ENCODE results near the gene DNAH5.

Gene DNAH5

GRCh38 chr5:13771011-13771571 is 173.4 kb downstream of the DNAH5 start:
- no peaks in the 10 kb centered on the region for H3K36me3 ChIP-seq (ENCODE audit: insufficient read depth, low read length)
- WGBS = 92% methylated on average over 1 of the region's 1 CpG
- H3K9ac ChIP-seq (ENCODE audit: low read depth, low read length) = no peak overlapping the region
- H3K4me3 ChIP-seq (ENCODE audit: low read length) = no peak overlapping the region
- H3K9me3 ChIP-seq (ENCODE audit: insufficient read depth, low read depth, low read length) = no peaks in the 10 kb centered on the region
- H3K4me1 ChIP-seq (ENCODE audit: insufficient read depth, low read length) = no peaks in the 10 kb centered on the region
- no peaks in the 10 kb centered on the region for H3K27me3 ChIP-seq (ENCODE audit: insufficient read depth, low read length)
- H3K27ac ChIP-seq (ENCODE audit: low read depth, low read length) = no peak overlapping the region

DNA sequence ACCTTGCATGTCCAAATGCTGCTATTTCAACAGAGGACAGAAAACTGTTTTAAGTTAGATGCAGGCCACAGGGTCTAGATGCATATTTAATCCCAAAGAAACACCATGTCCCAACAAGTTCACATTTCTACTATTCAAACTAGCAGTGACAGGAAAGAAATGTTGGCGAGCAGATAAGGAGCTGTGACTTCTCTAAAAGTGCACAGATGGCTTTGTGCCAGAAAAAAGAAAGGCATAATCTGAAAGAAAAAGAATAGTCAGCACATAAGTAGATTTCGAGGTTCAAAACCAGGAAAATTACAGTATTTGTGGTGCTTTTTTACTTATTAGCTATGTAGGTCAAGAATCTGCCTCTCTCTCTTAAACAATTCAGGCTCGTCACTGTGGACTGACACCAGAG is 178.3 kb downstream of the DNAH5 start:
- Histone ChIP-seq H3K9ac (ENCODE audit: low read depth, low read length) (no peak overlapping the region), H3K36me3 (ENCODE audit: insufficient read depth, low read length) (no peaks in the 10 kb centered on the region), H3K4me3 (ENCODE audit: low read length) (no peak overlapping the region), H3K27me3 (ENCODE audit: insufficient read depth, low read length) (no peaks in the 10 kb centered on the region), H3K27ac (ENCODE audit: low read depth, low read length) (no peak overlapping the region), H3K9me3 (ENCODE audit: insufficient read depth, low read depth, low read length) (no peaks in the 10 kb centered on the region), H3K4me1 (ENCODE audit: insufficient read depth, low read length) (no peaks in the 10 kb centered on the region)
- 94% methylated on average over 3 of the region's 3 CpGs for WGBS

GRCh38 chr5:13763719-13764118 is 180.8 kb downstream of the DNAH5 start:
- no peaks in the 10 kb centered on the region for H3K27me3 ChIP-seq (ENCODE audit: insufficient read depth, low read length)
- H3K4me3 ChIP-seq (ENCODE audit: low read length) = no peak overlapping the region
- H3K9ac ChIP-seq (ENCODE audit: low read depth, low read length) = no peak overlapping the region
- H3K27ac ChIP-seq (ENCODE audit: low read depth, low read length) = no peak overlapping the region
- 93% methylated on average over 3 of the region's 3 CpGs for WGBS
- H3K36me3 ChIP-seq (ENCODE audit: insufficient read depth, low read length) = no peaks in the 10 kb centered on the region
- no peaks in the 10 kb centered on the region for H3K4me1 ChIP-seq (ENCODE audit: insufficient read depth, low read length)
- no peaks in the 10 kb centered on the region for H3K9me3 ChIP-seq (ENCODE audit: insufficient read depth, low read depth, low read length)

DNA sequence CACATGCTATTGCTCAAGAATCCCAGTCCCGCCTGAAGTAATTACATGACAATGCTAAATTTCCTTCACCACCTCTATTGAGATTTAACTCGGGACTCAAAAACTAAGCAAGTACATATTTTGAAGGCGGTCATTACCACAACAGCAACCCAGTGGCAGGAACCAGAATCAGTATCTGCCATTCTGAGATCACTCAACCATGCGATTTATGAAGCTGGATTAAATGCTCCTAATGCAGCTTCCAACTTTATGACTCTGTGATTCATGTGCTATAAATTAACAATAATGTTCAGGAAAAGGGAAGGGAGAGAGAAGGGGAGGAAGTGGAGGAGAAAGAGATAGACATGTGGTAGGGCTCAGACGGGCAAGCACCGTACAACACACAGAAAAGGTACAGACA is 194.7 kb downstream of the DNAH5 start:
- H3K27ac ChIP-seq (ENCODE audit: low read depth, low read length) = no peak overlapping the region
- H3K9me3 ChIP-seq (ENCODE audit: insufficient read depth, low read depth, low read length) = no peaks in the 10 kb centered on the region
- H3K4me1 ChIP-seq (ENCODE audit: insufficient read depth, low read length) = peaks cover 15% of the 10 kb centered on the region
- H3K9ac ChIP-seq (ENCODE audit: low read depth, low read length) = no peak overlapping the region
- no peaks in the 10 kb centered on the region for H3K27me3 ChIP-seq (ENCODE audit: insufficient read depth, low read length)
- WGBS = 75% methylated on average over 6 of the region's 6 CpGs
- no peak overlapping the region for H3K4me3 ChIP-seq (ENCODE audit: low read length)
- no peaks in the 10 kb centered on the region for H3K36me3 ChIP-seq (ENCODE audit: insufficient read depth, low read length)

- Histone ChIP-seq H3K4me1 (ENCODE audit: insufficient read depth, low read length) (peaks cover 15% of the 10 kb centered on the region), H3K9me3 (ENCODE audit: insufficient read depth, low read depth, low read length) (no peaks in the 10 kb centered on the region), H3K9ac (ENCODE audit: low read depth, low read length) (no peak overlapping the region), H3K27ac (ENCODE audit: low read depth, low read length) (no peak overlapping the region), H3K4me3 (ENCODE audit: low read length) (no peak overlapping the region), H3K36me3 (ENCODE audit: insufficient read depth, low read length) (no peaks in the 10 kb centered on the region), H3K27me3 (ENCODE audit: insufficient read depth, low read length) (no peaks in the 10 kb centered on the region)
These were observed 198.5 kb downstream of the DNAH5 start for GRCh38 chr5:13746026-13746425.

DNA sequence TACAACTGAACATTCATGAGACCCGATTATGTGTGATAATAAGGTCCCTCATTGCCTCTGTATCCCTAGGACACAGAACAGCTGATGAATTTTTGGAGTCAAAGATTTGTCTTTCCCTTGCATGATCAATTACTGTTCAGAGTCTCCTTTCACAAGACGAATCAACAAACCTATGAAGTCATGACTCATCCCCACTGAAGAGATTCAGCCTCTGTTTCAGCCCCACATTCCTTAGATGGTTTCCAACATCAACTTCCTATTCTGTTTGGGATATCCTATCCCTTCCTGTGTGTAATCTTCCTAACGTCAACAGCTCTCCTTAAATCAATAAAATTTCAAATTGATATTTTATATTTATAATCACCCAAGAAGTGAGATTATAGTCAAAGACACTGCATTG is 199.0 kb downstream of the DNAH5 start:
- H3K4me3 ChIP-seq (ENCODE audit: low read length) = no peak overlapping the region
- no peak overlapping the region for H3K9ac ChIP-seq (ENCODE audit: low read depth, low read length)
- no peaks in the 10 kb centered on the region for H3K27me3 ChIP-seq (ENCODE audit: insufficient read depth, low read length)
- no peaks in the 10 kb centered on the region for H3K36me3 ChIP-seq (ENCODE audit: insufficient read depth, low read length)
- WGBS = 59% methylated on average over 2 of the region's 3 CpGs
- H3K27ac ChIP-seq (ENCODE audit: low read depth, low read length) = no peak overlapping the region
- no peaks in the 10 kb centered on the region for H3K9me3 ChIP-seq (ENCODE audit: insufficient read depth, low read depth, low read length)
- H3K4me1 ChIP-seq (ENCODE audit: insufficient read depth, low read length) = peaks cover 15% of the 10 kb centered on the region

DNA sequence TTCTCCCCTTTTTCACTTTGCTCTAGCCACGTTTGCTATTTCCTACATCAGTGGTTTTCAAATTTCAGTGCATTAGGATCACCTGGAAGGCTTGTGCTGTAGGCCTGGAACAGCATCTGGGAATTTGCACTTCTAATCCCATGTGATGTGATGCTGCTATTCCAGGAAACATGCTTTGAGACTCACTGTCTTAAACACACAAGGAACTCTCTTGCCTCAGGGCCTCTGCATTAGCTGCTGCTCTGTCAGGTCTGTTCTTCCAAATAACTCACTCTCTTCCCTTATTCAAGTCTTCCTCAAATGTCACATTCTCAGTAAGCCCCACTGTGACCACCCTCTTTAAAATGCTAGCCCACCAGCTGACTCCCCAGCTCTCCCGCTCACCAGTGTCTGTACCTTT is 204.0 kb downstream of the DNAH5 start:
- no peak overlapping the region for H3K27ac ChIP-seq (ENCODE audit: low read depth, low read length)
- H3K36me3 ChIP-seq (ENCODE audit: insufficient read depth, low read length) = no peaks in the 10 kb centered on the region
- H3K9ac ChIP-seq (ENCODE audit: low read depth, low read length) = no peak overlapping the region
- no peaks in the 10 kb centered on the region for H3K9me3 ChIP-seq (ENCODE audit: insufficient read depth, low read depth, low read length)
- 91% methylated on average over 2 of the region's 2 CpGs for WGBS
- H3K4me1 ChIP-seq (ENCODE audit: insufficient read depth, low read length) = peaks cover 7% of the 10 kb centered on the region; the same call in 1 of the 2 replicates
- H3K27me3 ChIP-seq (ENCODE audit: insufficient read depth, low read length) = no peaks in the 10 kb centered on the region
- no peak overlapping the region for H3K4me3 ChIP-seq (ENCODE audit: low read length)

DNA sequence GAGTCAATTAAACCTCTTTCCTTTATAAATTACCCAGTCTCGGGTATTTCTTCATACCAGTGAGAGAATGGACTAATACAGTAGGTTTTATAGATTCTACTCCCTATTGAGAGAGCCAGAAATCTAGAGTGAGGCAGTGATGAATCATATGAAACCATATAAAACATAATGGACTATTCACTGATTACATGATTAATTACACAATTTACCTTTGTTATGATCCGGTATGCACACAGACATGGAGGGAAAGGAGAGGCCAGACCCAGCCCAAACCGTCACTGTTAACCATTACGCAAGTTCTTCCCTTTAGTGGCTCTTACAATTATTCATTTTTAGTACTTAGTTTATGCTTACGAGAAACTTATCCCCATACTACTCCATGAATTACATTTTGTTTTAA is 205.0 kb downstream of the DNAH5 start:
- no peaks in the 10 kb centered on the region for H3K27me3 ChIP-seq (ENCODE audit: insufficient read depth, low read length)
- no peaks in the 10 kb centered on the region for H3K36me3 ChIP-seq (ENCODE audit: insufficient read depth, low read length)
- no peak overlapping the region for H3K9ac ChIP-seq (ENCODE audit: low read depth, low read length)
- H3K4me1 ChIP-seq (ENCODE audit: insufficient read depth, low read length) = no peaks in the 10 kb centered on the region
- no peak overlapping the region for H3K27ac ChIP-seq (ENCODE audit: low read depth, low read length)
- no peaks in the 10 kb centered on the region for H3K9me3 ChIP-seq (ENCODE audit: insufficient read depth, low read depth, low read length)
- no peak overlapping the region for H3K4me3 ChIP-seq (ENCODE audit: low read length)
- WGBS = 94% methylated on average over 5 of the region's 5 CpGs

DNA sequence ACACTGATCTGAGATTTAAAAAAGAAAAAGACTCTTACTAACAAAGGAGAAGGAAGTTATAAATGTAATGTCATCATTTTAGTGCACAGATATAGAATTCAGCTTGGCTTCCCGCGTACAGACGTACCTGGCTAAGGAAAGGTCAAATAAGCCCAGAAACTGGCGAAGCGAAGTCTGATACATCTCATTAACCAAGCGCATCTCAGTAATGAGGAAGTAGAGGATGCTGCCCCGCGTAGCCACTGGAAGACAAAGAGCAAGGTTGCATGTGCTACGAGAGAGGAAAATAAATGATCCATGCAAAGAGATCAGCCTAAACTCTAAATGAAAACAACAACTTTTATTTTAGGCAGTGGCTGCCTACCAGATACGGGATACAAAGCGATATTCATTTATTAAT is 208.8 kb downstream of the DNAH5 start:
- 95% methylated on average over 9 of the region's 11 CpGs for WGBS
- Histone ChIP-seq H3K9me3 (ENCODE audit: insufficient read depth, low read depth, low read length) (no peaks in the 10 kb centered on the region), H3K27ac (ENCODE audit: low read depth, low read length) (no peak overlapping the region), H3K36me3 (ENCODE audit: insufficient read depth, low read length) (no peaks in the 10 kb centered on the region), H3K9ac (ENCODE audit: low read depth, low read length) (no peak overlapping the region), H3K4me3 (ENCODE audit: low read length) (no peak overlapping the region), H3K4me1 (ENCODE audit: insufficient read depth, low read length) (no peaks in the 10 kb centered on the region), H3K27me3 (ENCODE audit: insufficient read depth, low read length) (no peaks in the 10 kb centered on the region)

GRCh38 chr5:13731121-13731628 is 213.3 kb downstream of the DNAH5 start:
- H3K4me1 ChIP-seq (ENCODE audit: insufficient read depth, low read length) = no peaks in the 10 kb centered on the region
- no peaks in the 10 kb centered on the region for H3K36me3 ChIP-seq (ENCODE audit: insufficient read depth, low read length)
- no peak overlapping the region for H3K4me3 ChIP-seq (ENCODE audit: low read length)
- no peaks in the 10 kb centered on the region for H3K27me3 ChIP-seq (ENCODE audit: insufficient read depth, low read length)
- H3K27ac ChIP-seq (ENCODE audit: low read depth, low read length) = no peak overlapping the region
- 97% methylated on average over 6 of the region's 6 CpGs for WGBS
- no peak overlapping the region for H3K9ac ChIP-seq (ENCODE audit: low read depth, low read length)
- no peaks in the 10 kb centered on the region for H3K9me3 ChIP-seq (ENCODE audit: insufficient read depth, low read depth, low read length)

- H3K4me1 ChIP-seq (ENCODE audit: insufficient read depth, low read length) = no peaks in the 10 kb centered on the region
- no peaks in the 10 kb centered on the region for H3K36me3 ChIP-seq (ENCODE audit: insufficient read depth, low read length)
- H3K9me3 ChIP-seq (ENCODE audit: insufficient read depth, low read depth, low read length) = no peaks in the 10 kb centered on the region
- no peak overlapping the region for H3K27ac ChIP-seq (ENCODE audit: low read depth, low read length)
- H3K9ac ChIP-seq (ENCODE audit: low read depth, low read length) = no peak overlapping the region
- no peak overlapping the region for H3K4me3 ChIP-seq (ENCODE audit: low read length)
- WGBS = 84% methylated on average over 2 of the region's 2 CpGs
- no peaks in the 10 kb centered on the region for H3K27me3 ChIP-seq (ENCODE audit: insufficient read depth, low read length)
These were observed 235.6 kb downstream of the DNAH5 start for GRCh38 chr5:13708906-13709305.

GRCh38 chr5:13708432-13708831 is 236.1 kb downstream of the DNAH5 start:
- WGBS = 91% methylated on average over 2 of the region's 2 CpGs
- no peaks in the 10 kb centered on the region for H3K4me1 ChIP-seq (ENCODE audit: insufficient read depth, low read length)
- H3K36me3 ChIP-seq (ENCODE audit: insufficient read depth, low read length) = no peaks in the 10 kb centered on the region
- H3K27ac ChIP-seq (ENCODE audit: low read depth, low read length) = no peak overlapping the region
- no peaks in the 10 kb centered on the region for H3K9me3 ChIP-seq (ENCODE audit: insufficient read depth, low read depth, low read length)
- no peak overlapping the region for H3K9ac ChIP-seq (ENCODE audit: low read depth, low read length)
- no peak overlapping the region for H3K4me3 ChIP-seq (ENCODE audit: low read length)
- no peaks in the 10 kb centered on the region for H3K27me3 ChIP-seq (ENCODE audit: insufficient read depth, low read length)

Data from HUES64 (cell line).